ENCODE measurements around the gene CFAP54.
"Not testable (repeated sequence)": the region's sequence is repeated elsewhere in the genome, so short reads cannot be mapped to it uniquely, and the experiment has no call there.

Gene CFAP54

GRCh38 chr12:96514328-96514727 is 25.0 kb downstream of the CFAP54 start:
- DNase-seq, result no peak

- peak; percentile 88 for DNase-seq
These were observed 27.4 kb downstream of the CFAP54 start for GRCh38 chr12:96516472-96517430.

- DNase-seq, result no peak
These were observed 31.4 kb downstream of the CFAP54 start for GRCh38 chr12:96520767-96521166.

DNA sequence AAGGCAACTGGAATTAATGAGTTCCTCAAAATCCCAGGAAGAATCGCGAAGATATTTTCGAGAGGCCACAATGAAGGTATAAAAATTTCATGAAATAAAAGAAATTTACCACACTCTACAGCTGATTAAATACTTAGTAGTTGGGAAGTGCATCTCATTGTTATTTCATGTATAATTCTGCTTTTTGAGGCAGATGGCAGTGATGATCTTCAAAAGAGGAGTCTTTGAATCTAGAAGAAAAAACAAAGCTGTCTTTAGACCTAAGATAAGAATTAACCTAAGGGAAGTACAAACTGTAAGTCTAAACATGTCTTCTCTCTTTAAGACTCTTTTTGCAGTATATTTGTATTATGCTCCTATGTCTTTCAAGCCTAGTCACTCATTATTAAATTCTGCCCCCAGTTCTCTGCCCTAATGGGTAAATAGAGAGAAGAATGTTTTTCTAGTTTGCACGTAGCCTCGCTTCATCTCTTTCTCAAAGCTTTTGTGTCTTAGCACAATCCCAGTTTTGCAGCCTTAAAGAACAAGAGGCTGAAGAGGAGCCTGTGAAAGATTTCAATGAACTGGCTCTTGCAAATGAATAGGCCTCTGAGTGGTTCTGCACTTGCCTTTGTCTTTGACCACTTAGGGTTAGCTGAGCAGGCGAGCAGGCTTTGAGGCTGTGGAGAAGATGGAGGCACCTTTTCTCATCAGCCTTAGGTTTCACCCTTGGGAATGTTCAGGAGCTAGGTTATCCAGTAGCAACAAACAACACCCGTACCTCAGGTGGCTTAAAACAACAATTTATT is 32.7 kb downstream of the CFAP54 start:
- DNase-seq, result no peak

GRCh38 chr12:96522690-96523089 is 33.3 kb downstream of the CFAP54 start:
- DNase-seq, result no peak

DNA sequence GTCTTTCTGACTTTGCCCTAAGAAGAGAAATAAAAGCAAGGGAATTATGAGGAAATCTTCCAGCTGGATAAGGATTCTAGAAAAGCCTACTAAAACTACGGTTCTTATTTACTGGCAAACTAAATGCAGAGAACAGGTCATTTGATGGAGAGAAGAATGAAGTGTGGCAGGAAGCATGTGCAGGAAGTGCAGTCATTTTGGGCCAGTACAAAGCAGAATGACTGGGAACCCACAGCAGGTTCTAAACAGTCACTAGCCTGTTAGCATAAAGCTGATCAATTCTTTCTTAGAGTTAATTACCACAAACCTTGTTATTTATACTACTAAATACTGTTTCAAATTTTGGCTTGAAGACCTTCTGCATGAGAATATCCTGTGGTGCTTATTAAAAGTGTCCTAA is 36.7 kb downstream of the CFAP54 start:
- DNase-seq, result no peak

- DNase-seq, result no peak
These were observed 40.5 kb downstream of the CFAP54 start for GRCh38 chr12:96529912-96530311.

DNA sequence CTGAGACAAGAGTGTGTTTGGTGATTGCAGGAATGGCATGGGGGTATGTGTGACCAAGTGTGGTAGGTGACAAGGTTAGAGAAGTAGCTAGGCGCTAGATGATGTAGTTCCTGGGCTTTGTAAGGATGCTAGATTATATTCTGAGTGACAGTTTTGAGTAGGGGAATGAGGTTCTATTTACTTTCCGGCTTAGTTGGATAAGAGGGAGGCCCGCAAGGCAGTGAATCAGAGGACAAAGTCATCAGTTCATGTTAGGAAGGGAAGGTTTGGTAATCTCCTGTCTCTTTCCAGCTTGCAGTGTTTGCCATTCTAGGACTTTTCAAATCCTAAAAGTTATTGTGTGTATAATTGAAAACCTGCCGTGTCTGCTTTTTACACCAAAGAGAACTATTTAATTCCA is 45.0 kb downstream of the CFAP54 start:
- DNase-seq, result no peak

DNA sequence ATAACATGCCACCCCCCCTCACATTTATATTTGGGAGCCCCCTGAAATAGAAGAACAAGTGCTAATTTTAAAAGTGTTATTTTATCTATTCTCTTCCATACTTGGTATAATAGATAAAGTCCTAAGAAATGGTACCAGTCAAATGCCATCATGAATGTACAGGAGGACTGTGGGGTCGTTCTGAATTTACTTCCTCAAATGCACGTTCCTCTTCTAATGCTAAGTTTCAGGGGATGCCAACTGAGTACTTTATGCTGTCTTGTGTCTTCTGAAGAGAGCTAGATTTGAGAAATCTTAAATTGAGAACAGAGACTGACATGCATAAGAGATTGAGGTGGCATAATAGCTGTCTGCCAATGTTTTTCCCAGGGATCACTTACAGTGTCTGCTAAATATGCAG is 59.0 kb downstream of the CFAP54 start:
- DNase-seq, result no peak

GRCh38 chr12:96549341-96549740 is 60.0 kb downstream of the CFAP54 start:
- no peak for DNase-seq

GRCh38 chr12:96570579-96570978 is 81.2 kb downstream of the CFAP54 start:
- DNase-seq, result no peak

GRCh38 chr12:96571101-96571862 is 81.9 kb downstream of the CFAP54 start:
- DNase-seq, result peak; percentile 15

- no peak for DNase-seq
These were observed 89.2 kb downstream of the CFAP54 start for GRCh38 chr12:96578526-96579125.

DNA sequence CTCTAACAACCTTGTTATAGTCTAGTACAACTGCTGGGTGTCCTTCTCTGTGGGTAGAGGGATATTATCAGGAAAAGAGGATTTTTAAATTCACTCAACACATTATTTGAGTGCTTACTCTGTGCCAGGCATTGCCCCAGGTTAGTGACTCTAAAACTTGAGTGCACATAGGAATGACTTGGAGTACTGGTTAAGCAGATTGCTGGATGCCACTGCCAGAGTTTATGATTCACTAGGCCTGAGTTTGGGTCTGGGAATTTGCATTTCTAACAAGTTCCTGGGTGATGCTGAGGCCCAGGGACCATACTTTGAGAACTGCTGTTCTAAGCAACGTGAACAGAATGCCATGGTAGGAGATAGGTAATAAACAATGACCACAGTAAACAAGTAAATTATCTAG is 96.6 kb downstream of the CFAP54 start:
- no peak for DNase-seq

DNA sequence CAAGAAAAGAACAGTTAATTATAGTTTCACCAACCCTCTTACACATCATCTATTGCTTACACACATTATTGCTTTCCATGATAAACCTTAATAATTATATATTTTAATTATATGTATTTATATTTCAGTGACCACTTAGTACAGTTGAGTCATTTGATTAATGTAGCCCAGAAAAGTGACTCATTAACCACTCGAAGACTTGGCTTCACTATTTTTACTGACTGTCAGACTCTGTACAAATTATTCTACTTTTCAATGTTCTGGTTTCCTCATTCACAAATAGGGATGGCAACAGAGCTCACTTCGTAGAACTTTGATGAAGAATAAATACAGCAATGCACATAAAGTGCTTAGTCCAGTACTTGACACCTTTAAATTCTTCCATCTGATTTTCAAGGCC is 98.3 kb downstream of the CFAP54 start:
- DNase-seq, result no peak

GRCh38 chr12:96590970-96591369 is 101.6 kb downstream of the CFAP54 start:
- no peak for DNase-seq

DNA sequence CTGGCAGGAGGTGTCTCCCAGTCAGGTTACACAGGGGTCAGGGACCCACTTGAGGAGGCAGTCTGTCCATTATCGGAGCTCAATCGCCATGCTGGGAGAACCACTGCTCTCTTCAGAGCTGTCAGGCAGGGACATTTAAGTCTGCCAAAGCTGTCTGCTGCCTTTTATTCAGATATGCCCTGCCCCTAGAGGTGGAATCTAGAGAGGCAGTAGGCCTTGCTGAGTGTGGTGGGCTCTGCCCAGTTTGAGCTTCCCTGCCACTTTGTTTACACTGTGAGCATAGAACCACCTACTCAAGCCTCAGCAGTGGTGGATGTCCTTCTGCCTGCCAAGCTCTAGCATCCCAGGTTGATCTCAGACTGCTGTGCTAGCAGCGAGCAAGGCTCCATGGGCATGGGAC is 115.0 kb downstream of the CFAP54 start:
- not testable (repeated sequence) for DNase-seq

DNA sequence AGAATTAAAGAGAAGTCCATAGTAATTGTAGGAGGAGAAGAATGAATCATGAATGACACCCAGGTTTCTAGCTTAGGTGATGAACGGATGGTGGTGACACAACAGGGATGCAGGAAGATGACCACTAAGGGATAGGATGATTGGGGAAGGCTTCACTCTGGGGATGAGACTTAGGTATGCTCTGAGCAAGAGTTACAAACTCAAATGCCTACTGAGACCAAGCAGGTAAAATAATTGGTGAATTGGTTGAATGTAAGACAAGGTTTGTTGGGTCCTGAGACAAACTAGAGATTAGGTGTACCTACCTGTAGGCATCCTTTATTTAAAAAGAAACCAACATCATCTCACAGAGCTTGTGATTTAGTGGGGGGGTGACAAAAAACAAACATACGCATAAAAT is 116.3 kb downstream of the CFAP54 start:
- DNase-seq, result no peak

GRCh38 chr12:96606134-96606533 is 116.8 kb downstream of the CFAP54 start:
- DNase-seq, result no peak

GRCh38 chr12:96606644-96607043 is 117.3 kb downstream of the CFAP54 start:
- DNase-seq, result no peak

DNA sequence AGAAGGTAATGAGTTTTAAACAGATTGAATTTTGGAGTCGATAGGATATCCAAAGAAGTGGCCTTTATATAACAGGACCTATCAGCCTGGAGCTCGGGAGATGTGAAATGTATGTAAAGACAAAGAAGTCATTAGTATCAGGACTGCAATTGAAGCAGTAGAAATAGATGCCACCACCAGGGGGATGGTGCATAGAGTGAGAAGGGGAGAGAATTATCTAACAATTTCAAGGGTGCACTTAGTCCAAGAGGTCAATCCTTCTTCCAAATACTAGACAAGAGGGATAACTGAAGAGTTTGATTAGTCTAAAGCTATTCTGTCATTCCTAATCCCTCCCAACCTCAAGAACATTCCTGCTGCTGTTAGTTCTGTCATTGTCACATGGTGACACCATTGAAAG is 127.8 kb downstream of the CFAP54 start:
- no peak for DNase-seq

DNA sequence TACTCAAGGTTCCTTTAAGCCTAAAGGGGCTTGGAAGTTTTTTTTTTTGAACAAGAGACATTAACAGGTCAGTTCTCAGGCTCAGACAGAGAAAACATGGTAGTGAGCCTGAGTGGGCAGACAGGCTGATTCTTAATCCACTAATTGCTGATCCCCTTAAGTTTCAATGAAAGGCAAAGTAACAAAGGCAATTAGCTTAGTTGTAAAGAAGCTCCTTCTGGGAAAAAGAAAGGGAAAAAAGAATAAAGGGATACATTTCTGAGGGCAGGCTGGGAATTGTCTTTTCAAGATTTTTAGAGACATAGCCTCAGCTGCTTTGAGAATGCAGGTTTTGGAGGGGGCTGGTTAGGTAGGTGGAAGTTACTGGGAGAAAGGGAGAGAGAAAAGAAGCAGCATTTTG is 133.8 kb downstream of the CFAP54 start:
- no peak for DNase-seq

Data from stimulated activated CD4-positive, alpha-beta T cell treated with anti-CD3 and anti-CD28 coated beads, Interleukin-4, amount 100 ng/mL, for 24 hours (primary cell).